MG63 (cell line): Measurements from ENCODE around the gene APOBEC2. TPM values are rescaled to one million over a fixed set of nuclear protein-coding genes. Genes with fewer than 3 reads are reported as not detected.

Experiments
- DNase-seq: peaks from one replicate; pipeline ENCODE4 v3.0.0-alpha.2; 2020
- H3K27me3 ChIP-seq: fragments of 250-450 bp; sonication (Bioruptor Pico); 2 replicates; pipeline ENCODE4 v1.5.1; 2020; ENCODE audit warnings: mild to moderate bottlenecking, moderate library complexity
- H3K36me3 ChIP-seq: fragments of 250-450 bp; sonication (Bioruptor Pico); 2 replicates; pipeline ENCODE4 v1.5.1; 2020; ENCODE audit warnings: mild to moderate bottlenecking, moderate library complexity
- H3K4me3 ChIP-seq: fragments of 250-450 bp; sonication (Bioruptor Pico); 2 replicates; pipeline ENCODE4 v1.5.1; 2020; ENCODE audit warnings: mild to moderate bottlenecking, moderate library complexity
- H3K9me3 ChIP-seq: fragments of 250-450 bp; sonication (Bioruptor Pico); 2 replicates; pipeline ENCODE4 v1.5.1; 2020; ENCODE audit warnings: mild to moderate bottlenecking, moderate library complexity
- total RNA-seq: library from RNA; depleted of rRNA; stranded (reverse); fragments of >200 nt; shearing (Covaris generic); gene quantifications from 2 replicates; pipeline ENCODE4 v1.2.3, GENCODE V29; 2014; ENCODE audit warnings: low replicate concordance; rRNA removed

APOBEC2 gene
- total RNA-seq, 1 experiment from 2014 or later: not detected

DNA sequence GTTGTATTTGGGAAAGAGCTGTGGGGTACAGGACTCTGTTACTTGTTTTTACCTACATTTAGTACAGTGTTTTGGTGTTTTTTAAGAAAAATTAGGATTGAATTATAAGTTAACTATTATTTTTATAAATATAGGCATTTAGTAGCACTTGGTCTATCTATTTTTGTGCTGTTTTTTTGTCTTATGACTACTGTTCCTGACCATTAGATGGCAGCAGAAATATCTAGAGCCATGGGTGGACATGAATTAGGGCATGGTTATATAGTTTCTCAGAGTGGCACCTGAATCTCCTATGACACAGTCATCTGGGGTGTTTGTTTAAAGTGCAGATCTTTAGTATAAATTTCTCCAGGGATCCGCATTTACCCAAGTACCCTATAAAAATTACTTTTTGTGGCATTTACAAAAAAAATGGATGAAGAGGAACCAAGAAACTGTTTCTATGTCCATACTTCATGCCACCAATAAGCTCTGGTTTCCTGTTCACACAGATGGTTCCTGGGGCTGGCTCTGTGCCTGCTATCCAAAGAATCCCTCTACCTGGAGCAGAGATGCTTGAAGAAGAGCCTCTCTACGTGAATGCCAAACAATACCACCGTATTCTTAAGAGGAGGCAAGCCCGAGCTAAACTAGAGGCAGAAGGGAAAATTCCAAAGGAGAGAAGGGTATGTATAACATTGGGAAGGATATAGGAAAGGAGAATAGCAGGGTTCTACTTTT, 39.6 kb downstream of the APOBEC2 start:
- Histone ChIP-seq H3K27me3 (no peaks in the 10 kb centered on the region), H3K36me3 (peaks cover 44% of the 10 kb centered on the region), H3K4me3 (no peak overlapping the region), H3K9me3 (no peaks in the 10 kb centered on the region)
- DNase-seq: no peak

DNA sequence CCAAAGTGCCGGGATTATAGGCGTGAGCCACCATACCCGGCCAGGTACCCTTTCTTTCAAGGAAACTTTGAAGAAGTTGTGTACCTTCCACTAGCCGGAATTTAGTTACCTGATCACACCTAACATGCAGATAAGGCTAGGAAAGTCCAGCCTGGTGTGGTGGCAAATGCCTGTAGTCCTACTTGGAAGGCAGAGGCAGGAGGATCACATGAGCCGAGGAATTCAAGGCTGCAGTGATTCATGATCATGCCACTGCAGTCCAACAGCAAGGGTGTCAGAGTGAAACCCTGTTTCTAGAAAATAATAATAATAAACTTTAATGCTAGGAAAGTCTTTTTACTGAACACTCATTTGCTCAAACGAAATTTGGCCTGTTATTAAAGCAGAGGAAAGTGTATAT, 40.7 kb downstream of the APOBEC2 start:
- peaks cover 55% of the 10 kb centered on the region for H3K36me3 ChIP-seq
- DNase-seq: no peak

DNA sequence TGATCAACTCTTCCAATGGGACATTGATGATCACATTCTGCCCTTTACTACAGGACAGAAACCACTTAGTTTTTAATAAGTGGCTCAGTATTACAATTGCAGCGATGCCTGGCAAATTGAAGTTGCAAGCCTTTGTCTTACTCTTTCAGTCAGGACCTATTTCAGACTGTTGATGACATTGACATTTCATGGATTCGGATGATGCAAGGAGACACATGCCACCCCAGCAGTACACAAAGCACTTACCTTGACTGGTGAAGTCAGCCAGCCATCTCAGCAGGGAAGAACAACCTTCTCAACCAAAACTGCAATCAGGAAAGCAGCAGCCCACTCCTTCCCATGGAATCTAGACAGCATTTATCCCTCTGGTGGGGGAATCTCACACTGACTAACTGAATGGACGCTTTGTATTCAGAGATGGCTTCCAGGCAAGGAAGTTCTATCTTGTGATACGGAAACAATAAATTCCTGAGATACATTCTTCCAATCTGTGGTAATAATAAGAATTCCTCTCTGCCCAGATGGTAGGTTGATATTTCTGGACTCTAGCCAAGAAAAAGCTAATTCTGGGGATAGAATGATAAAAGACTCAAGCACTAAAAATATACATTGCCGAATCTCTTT, 44.6 kb downstream of the APOBEC2 start:
- peaks cover 52% of the 10 kb centered on the region for H3K36me3 ChIP-seq
- DNase-seq: no peak
- no peaks in the 10 kb centered on the region for H3K9me3 ChIP-seq
- H3K4me3 ChIP-seq: no peak overlapping the region
- no peaks in the 10 kb centered on the region for H3K27me3 ChIP-seq

More for the DNA sequence above, 40.7 kb downstream of the APOBEC2 start:
- H3K4me3 ChIP-seq: no peak overlapping the region
- no peaks in the 10 kb centered on the region for H3K27me3 ChIP-seq
- no peaks in the 10 kb centered on the region for H3K9me3 ChIP-seq

DNA sequence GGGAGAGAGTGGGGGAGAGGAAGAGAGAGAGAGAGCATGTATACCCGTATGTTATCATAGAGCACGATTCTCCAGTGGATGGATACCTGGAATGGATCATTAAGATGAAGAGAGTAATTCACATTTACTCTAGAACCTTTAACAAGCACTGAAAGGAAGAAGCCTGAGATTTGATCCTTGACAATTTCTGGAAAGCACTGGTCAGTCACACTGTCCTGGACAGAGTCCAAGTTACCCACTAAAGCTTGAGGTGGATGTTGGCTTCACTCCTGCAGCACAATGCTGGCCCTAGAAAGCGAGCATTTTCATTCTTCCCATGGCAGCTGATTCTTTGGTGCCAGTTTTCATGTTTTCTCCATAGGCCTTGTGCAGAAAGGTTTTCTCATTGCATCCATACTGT, 45.4 kb downstream of the APOBEC2 start:
- no peak for DNase-seq
- peaks cover 45% of the 10 kb centered on the region for H3K36me3 ChIP-seq
- no peaks in the 10 kb centered on the region for H3K9me3 ChIP-seq
- H3K4me3 ChIP-seq: no peak overlapping the region
- no peaks in the 10 kb centered on the region for H3K27me3 ChIP-seq

DNA sequence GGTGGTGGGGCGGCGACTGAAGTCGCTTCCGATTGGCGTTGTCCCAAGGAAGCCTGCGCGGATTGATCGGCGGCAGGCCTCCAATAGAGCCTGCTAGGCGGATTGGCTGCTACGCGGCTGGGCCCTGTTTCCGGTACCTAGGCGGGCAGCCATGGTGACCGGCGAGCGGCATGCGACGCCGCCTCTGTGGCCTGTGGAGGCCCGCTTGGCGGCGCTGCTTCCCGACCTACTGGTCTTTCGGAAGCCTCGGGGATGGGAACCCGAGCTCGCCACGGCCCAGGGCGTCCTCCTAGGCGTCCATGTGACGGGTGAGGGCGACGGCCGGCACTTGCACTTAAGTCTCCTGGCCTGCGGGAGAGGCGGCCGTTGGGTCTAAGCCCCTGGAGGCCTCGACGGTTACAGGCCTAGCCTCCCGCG, 47.9 kb downstream of the APOBEC2 start:
- Histone ChIP-seq H3K9me3 (no peaks in the 10 kb centered on the region), H3K27me3 (no peaks in the 10 kb centered on the region), H3K36me3 (peaks cover 36% of the 10 kb centered on the region), H3K4me3 (no peak overlapping the region)
- DNase-seq: no peak

DNA sequence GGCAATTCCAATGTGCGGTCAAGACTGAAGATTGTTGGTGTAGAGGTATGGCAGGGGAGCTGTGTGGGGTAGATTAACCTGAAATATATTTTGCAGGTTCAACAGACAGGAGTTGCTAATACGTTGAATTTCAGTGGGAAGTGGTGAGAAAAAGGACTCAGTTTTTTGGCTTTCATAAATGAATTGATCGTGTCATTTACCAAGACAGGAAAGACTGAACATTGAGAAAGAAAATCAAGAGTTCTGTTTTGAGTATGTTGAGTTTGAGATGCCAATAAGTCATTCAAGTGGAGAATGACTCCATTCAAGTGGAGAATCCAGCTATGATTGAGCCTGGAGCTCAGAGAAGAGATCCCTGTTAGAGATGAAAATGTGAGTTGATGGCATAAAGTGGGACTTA, 50.8 kb downstream of the APOBEC2 start:
- peaks cover 9% of the 10 kb centered on the region for H3K36me3 ChIP-seq
- no peak for DNase-seq
- H3K9me3 ChIP-seq: no peaks in the 10 kb centered on the region

DNA sequence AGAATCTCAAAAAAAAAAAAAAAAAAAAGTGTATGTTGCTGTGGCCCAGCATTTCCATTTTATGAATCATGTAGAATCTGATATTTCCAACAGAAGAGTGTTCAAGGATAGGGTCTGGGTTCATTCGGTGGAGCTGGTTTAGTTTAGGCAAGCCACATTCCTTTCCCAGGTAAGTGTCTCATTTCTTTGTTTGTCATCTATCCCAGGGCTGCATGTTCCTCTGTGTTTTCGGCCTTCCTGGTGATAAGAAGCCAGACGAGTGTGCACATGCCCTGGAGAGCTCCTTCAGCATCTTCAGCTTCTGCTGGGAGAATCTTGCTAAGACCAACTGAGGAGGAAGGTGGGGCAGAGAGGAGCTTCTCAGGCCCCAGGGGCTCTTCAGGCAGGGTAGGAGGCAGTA, 58.0 kb downstream of the APOBEC2 start:
- H3K27me3 ChIP-seq: no peaks in the 10 kb centered on the region
- H3K36me3 ChIP-seq: no peaks in the 10 kb centered on the region
- DNase-seq: no peak
- no peaks in the 10 kb centered on the region for H3K9me3 ChIP-seq
- H3K4me3 ChIP-seq: no peak overlapping the region

More for the DNA sequence above, 50.8 kb downstream of the APOBEC2 start:
- no peak overlapping the region for H3K4me3 ChIP-seq
- H3K27me3 ChIP-seq: no peaks in the 10 kb centered on the region

Other genes starting within 250 kb of the APOBEC2 start
- gene UNC5CL, start 14.0 kb upstream of the APOBEC2 start, total RNA-seq: 0.20 TPM in 1 of 2 replicates, not detected in the other
- not detected in 2 replicates for gene TSPO2, start 10.7 kb upstream of the APOBEC2 start, total RNA-seq
- 1.4 and 5.9 TPM in 2 replicates for gene OARD1, start 19.2 kb downstream of the APOBEC2 start, total RNA-seq
- 20.5 and 28.1 TPM in 2 replicates for gene NFYA, start 19.8 kb downstream of the APOBEC2 start, total RNA-seq
- not detected in 2 replicates for gene TREML1, start 101.1 kb downstream of the APOBEC2 start, total RNA-seq
- not detected in 2 replicates for gene TREM2, start 109.9 kb downstream of the APOBEC2 start, total RNA-seq
- not detected in 2 replicates for gene TREML2, start 147.9 kb downstream of the APOBEC2 start, total RNA-seq
- not detected in 2 replicates for gene TREML4, start 175.1 kb downstream of the APOBEC2 start, total RNA-seq
- not detected in 2 replicates for gene TREM1, start 233.5 kb downstream of the APOBEC2 start, total RNA-seq